Activated effector memory CD4-positive, alpha-beta T cell treated with anti-CD3 and anti-CD28 coated beads, Interleukin-2, amount 50 U/mL, for 16 hours (primary cell): Measurements from ENCODE around the gene ERVFRD-1.
"Not testable (repeated sequence)": the region's sequence is repeated elsewhere in the genome, so short reads cannot be mapped to it uniquely, and the experiment has no call there.

ENCODE experiments used
- DNase-seq: peaks from one replicate; pipeline ENCODE4 v3.0.0-alpha.2; 2020

ERVFRD-1 gene

DNA sequence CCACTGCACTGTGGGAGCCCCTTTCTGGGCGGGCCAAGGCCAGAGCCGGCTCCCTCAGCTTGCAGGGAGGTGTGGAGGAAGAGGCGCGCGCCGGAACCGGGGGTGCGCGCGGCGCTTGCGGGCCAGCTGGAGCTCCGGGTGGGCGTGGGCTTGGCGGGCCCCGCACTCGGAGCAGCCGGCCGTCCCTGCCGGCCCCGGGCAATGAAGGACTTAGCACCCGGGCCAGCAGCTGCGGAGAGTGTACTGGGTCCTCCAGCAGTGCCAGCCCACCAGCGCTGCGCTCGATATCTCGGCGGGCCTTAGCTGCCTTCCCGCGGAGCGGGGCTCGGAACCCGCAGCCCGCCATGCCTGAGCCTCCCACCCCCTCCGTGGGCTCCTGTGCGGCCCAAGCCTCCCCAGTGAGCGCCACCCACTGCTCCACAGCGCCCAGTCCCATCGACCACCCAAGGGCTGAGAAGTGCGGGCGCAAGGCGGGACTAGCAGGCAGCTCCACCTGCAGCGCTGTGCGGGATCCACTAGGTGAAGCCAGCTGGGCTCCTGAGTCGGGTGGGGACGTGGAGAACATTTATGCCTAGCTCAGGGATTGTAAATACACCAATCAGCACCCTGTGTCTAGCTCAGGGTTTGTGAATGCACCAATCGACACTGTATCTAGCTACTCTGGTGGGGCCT is 24.2 kb downstream of the ERVFRD-1 start:
- not testable (repeated sequence) for DNase-seq

DNA sequence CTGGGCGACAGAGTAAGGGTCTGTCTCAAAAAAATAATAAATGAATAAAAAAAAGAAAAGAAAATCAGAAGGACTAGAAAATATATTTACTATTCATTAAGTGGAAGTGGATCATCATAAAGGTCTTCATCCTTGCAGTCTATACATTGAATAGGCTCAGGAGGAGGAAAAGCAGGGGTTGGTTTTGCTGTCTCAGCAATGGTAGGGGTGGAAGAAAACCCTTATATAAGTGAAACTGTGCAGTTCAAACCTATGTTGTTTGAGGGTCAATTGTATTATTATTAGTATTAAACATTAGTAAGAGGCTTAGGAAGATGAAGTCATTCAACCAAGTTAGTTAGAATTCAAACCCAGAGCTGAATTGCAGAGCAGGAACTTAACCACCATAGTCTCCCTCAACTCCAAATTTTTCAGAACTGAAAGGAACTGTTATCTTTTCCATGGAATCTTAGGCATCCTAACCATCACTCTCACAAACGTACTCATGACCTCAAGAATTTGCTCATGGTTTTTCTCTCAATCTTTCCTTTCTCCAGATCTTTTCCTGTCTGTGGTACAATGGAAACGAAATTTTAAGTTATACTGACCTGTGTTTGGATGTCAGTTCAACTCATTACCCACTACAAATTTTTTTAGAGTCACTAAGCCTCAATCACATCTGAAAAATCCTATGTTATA is 25.6 kb downstream of the ERVFRD-1 start:
- no peak for DNase-seq

DNA sequence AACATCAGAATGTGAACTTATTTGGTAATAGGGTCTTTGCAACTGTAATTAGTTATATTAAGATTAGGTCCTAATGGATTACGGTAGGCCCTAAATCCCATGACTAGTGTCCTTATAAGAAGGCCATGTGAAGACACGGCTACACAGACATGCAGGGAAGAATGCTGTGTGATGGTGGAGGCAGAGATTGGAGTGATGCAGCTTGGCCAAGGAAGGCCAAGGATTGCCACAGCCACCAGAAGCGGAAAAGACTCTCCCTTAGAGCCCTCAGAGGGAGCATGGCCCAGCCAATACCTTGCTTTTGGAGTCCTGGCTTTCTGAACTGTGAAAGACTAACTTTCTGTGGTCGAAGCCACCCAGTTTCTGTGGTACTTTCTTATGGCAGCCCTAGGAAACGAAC is 27.6 kb downstream of the ERVFRD-1 start:
- no peak for DNase-seq

- no peak for DNase-seq
Observed at GRCh38 chr6:11083491-11083890, 28.0 kb downstream of the ERVFRD-1 start.

DNA sequence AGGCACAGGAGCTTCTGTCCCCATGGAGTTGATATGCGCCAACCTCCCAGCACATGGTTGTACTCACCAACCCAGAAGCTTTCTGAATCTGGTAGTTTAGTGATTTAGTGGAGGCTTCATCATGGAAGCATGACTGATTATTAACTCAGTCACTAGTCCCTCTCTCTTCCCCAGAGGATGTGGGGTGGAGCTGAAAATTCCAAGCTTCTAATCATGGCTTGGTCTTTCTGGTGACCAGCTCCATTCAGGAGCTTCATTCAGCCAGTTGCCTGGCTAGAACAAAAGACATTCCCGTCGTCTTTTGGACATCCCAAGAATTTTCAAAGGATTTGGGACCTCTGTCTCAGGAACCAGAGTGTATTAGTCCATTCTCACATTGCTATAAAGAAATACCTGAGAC is 31.2 kb downstream of the ERVFRD-1 start:
- DNase-seq, result no peak

DNA sequence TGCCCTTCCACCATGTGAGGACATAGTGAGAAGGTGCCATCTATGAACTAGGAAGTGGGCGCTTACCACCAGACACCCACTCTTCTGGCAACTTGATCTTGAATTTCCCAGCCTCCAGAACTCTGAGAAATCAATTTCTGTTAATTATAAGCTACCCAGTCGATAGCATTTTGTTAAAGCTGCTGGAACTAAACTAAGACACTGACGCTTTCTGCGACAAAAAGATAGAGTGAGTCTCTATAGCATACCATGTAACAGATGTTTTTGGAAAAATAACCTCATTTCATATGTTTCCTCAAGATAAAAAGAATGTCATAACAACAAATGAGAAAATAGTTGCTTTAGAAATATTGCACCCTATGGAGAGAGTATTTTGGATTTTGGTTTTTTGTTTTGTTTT is 33.3 kb downstream of the ERVFRD-1 start:
- no peak for DNase-seq

DNA sequence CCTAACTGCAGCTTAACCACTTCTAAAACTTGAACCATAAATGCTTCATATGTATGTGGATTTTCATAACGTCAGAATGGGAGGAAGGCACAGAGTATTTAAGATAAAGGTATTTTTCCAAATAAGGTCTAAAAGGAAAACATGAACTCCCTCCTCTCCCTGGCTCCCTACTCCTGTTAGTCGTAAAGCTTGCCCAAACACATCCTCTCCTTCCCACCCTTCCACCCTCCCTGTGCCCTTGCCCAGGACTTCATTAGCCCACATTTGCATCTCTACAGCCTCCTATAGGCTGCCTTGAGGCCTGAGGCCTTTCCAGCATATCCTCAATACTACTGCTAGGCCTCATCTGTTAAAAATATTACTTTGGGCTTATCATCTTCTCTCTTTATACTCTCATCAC is 35.0 kb downstream of the ERVFRD-1 start:
- DNase-seq, result no peak

GRCh38 chr6:11072101-11072500 is 39.4 kb downstream of the ERVFRD-1 start:
- no peak for DNase-seq

- no peak for DNase-seq
Observed at GRCh38 chr6:11069760-11070159, 41.8 kb downstream of the ERVFRD-1 start.

GRCh38 chr6:11067348-11067747 is 44.2 kb downstream of the ERVFRD-1 start:
- no peak for DNase-seq

DNA sequence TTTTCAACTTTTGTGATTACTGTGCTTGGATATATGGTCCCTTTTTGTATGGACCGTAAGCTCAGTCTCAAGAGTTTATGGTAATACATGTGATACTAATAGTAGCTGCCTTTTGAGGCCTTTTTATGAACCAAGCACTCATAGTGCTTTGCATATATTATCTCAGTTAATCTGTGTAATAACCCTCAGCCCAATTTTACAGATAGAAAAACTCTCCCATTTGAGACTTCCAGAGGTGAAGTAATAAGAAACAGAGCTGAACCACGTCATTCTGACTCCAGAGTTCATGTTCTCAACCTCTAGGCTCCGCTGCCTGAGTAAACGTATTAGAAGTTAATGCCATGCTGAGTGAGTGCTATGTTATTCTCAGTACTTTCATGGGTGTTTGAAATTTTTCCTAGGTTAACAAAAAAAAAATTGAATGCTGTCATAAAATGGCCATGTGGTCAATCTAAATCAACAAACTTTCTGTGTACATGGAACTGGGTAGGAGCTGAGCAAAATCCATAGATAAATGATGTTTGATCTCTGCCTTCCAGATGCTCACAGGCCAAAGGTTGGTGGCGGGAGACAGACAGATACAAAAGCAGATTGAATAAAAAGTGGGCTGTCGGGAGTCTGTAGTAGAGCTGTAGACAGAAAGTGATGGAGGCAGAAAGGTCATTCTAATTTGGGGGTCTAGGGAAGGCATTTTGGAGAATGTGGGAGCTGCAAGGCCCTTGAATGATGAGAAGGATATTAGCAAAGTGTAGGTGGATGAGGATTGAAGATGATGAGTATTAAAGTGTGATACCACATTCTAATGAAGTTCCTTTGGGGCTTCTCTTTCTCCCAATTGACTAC is 44.8 kb downstream of the ERVFRD-1 start:
- no peak for DNase-seq

GRCh38 chr6:11065436-11066202 is 45.9 kb downstream of the ERVFRD-1 start:
- no peak for DNase-seq

DNA sequence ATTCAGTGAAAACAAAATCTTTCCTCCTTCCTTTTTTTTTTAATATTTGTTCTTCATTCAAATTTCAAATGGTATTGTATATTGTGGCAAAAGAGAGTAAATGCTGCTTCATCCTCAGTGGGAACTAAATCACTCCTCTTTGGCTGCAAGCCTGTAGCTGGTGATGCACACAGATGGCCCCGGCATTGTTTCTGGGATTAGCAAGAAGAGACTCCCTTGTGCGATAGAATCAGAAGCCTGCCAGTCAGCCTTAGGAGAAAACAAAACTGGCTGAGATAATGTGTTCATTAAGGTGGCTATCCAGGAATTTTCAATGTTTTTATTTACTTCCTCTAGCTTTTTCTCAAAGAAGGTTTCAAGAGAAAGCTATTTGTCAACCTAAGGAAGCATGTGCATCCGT is 46.7 kb downstream of the ERVFRD-1 start:
- no peak for DNase-seq

DNA sequence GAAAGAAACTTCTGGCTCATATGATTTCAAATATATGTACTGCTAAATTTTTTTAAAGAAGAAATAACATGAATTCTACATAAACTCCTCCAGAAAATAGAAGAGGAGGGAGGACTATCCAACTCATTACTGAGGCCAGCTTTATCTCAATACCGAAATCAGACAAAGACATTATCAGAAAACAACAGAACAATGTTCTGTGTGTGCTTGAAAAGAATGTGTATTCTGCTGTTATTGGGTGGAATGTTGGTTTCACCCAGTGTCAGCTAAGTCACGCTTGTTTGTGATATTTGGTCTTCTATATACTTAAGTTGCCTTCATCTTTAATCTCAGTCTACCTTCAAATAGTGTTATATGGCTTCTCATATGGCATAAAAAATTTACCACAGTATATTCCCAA is 48.8 kb downstream of the ERVFRD-1 start:
- no peak for DNase-seq

GRCh38 chr6:11062083-11062482 is 49.4 kb downstream of the ERVFRD-1 start:
- DNase-seq, result no peak

- no peak for DNase-seq
Observed at GRCh38 chr6:11058406-11058805, 53.1 kb downstream of the ERVFRD-1 start.

- no peak for DNase-seq
Observed at GRCh38 chr6:11056871-11057270, 54.7 kb downstream of the ERVFRD-1 start.

- DNase-seq, result no peak
Observed at GRCh38 chr6:11055127-11055627, 56.3 kb downstream of the ERVFRD-1 start.

- DNase-seq, result no peak
Observed at GRCh38 chr6:11054722-11055121, 56.8 kb downstream of the ERVFRD-1 start.

- DNase-seq, result no peak
Observed at GRCh38 chr6:11053307-11053706, 58.2 kb downstream of the ERVFRD-1 start.
